Occipital lobe (tissue), 2 donors: Measurements from ENCODE around the gene KIFC3. TPM values are rescaled to one million over a fixed set of nuclear protein-coding genes. Genes with fewer than 3 reads are reported as not detected.
A peak's percentile ranks its signal among the peaks of the same experiment; 100 is the strongest.
"Not testable (repeated sequence)": the region's sequence is repeated elsewhere in the genome, so short reads cannot be mapped to it uniquely, and the experiment has no call there.

Source experiments
- DNase-seq: peaks from one replicate; lab custom pipeline; 2025; lab: John Stamatoyannopoulos, UW
- total RNA-seq: library from RNA; depleted of rRNA; stranded (reverse); fragments of >200 nt; gene quantifications from one replicate; pipeline ENCODE4 v1.2.3, GENCODE V29; 2014

Gene KIFC3
- 44.6 TPM for total RNA-seq

- peak; percentile 67 for DNase-seq
These were observed at the start of gene KIFC3 for GRCh38 chr16:57802341-57803133. KIFC3 (minus strand) TSS chr16:57802491; CDS start chr16:57798243, 4,248 bp downstream.

- no peak for DNase-seq
These were observed 45.9 kb upstream of the KIFC3 start for GRCh38 chr16:57848181-57848580.

GRCh38 chr16:57846931-57847330, 44.6 kb upstream of the KIFC3 start:
- not testable (repeated sequence) for DNase-seq

GRCh38 chr16:57846078-57846697, 43.9 kb upstream of the KIFC3 start:
- no peak for DNase-seq

GRCh38 chr16:57845115-57845514, 42.8 kb upstream of the KIFC3 start:
- no peak for DNase-seq

- no peak for DNase-seq
These were observed 42.2 kb upstream of the KIFC3 start for GRCh38 chr16:57844416-57845030.

GRCh38 chr16:57843400-57843799, 41.1 kb upstream of the KIFC3 start:
- DNase-seq = no peak

GRCh38 chr16:57842601-57843000, 40.3 kb upstream of the KIFC3 start:
- DNase-seq = no peak

- DNase-seq = no peak
These were observed 38.5 kb upstream of the KIFC3 start for GRCh38 chr16:57840833-57841232.

GRCh38 chr16:57838161-57838560, 35.9 kb upstream of the KIFC3 start:
- peak; percentile 23 for DNase-seq

GRCh38 chr16:57837305-57838125, 35.2 kb upstream of the KIFC3 start:
- DNase-seq = peak; percentile 5

- not testable (repeated sequence) for DNase-seq
These were observed 33.1 kb upstream of the KIFC3 start for GRCh38 chr16:57835439-57835838.

GRCh38 chr16:57834936-57835335, 32.6 kb upstream of the KIFC3 start:
- no peak for DNase-seq

- no peak for DNase-seq
These were observed 28.7 kb upstream of the KIFC3 start for GRCh38 chr16:57830890-57831484.

- no peak for DNase-seq
These were observed 27.7 kb upstream of the KIFC3 start for GRCh38 chr16:57829969-57830360.

- DNase-seq = no peak
These were observed 26.2 kb upstream of the KIFC3 start for GRCh38 chr16:57828272-57829161.

- DNase-seq = no peak
These were observed 24.7 kb upstream of the KIFC3 start for GRCh38 chr16:57826706-57827625.

GRCh38 chr16:57826052-57826451, 23.8 kb upstream of the KIFC3 start:
- no peak for DNase-seq
